Measurements from ENCODE around the gene IL20RA.
"Not testable (repeated sequence)": the region's sequence is repeated elsewhere in the genome, so short reads cannot be mapped to it uniquely, and the experiment has no call there.

IL20RA gene

DNA sequence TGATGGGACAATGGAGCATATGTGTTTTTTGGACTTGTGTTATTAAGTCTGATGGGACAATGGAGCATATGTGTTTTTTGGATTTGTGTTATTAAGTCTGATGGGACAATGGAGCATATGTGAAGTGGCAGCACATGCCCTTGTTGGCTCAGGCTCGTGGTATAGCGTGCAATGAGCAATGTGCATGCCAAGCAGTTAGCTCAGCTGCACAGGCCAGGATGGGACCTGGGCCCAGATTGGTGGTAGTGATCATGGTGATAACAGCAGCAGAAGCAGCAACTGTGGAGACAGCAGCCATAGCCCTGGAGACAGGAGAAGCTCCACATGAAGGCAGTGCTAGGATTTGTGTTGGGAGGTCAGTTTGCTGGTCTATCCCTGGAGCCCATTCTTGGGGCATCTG is 61.1 kb downstream of the IL20RA start:
- Mint-ChIP-seq H3K27me3 (peaks cover 42% of the 10 kb centered on the region), H3K27ac (no peak overlapping the region), H3K36me3 (ENCODE audit: low read depth) (no peaks in the 10 kb centered on the region), H3K4me1 (ENCODE audit: low read depth) (no peaks in the 10 kb centered on the region), H3K9me3 (no peaks in the 10 kb centered on the region), H3K4me3 (no peak overlapping the region)
- DNase-seq: no peak

- no peak overlapping the region for H3K4me3 Mint-ChIP-seq
Observed at GRCh38 chr6:136982928-136983327, 61.8 kb downstream of the IL20RA start.

DNA sequence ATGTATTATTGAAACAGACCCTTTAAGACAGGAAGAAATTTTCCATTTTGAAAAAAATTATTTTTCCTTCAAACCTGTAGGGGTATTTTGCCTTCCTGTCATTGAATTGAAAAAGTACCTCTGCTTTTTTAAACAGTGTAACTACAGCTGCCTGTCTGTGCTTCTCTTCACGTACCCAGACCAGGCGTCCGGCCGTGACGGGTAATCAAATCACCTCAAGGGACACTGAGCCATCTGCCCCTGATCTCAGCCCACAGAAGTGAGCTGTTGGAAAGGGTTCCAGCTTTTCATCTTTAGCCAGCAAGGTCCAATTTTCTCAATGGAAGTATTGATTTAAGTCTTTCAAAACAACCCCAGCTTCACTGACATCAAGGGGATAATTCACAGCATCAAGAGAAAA is 64.7 kb downstream of the IL20RA start:
- Mint-ChIP-seq H3K36me3 (ENCODE audit: low read depth) (no peaks in the 10 kb centered on the region), H3K9me3 (no peaks in the 10 kb centered on the region), H3K4me1 (ENCODE audit: low read depth) (no peaks in the 10 kb centered on the region), H3K4me3 (no peak overlapping the region), H3K27ac (no peak overlapping the region), H3K27me3 (peaks cover 19% of the 10 kb centered on the region)
- DNase-seq: no peak

More at GRCh38 chr6:136982928-136983327, 61.8 kb downstream of the IL20RA start:
- Mint-ChIP-seq H3K36me3 (ENCODE audit: low read depth) (no peaks in the 10 kb centered on the region), H3K27ac (no peak overlapping the region), H3K27me3 (peaks cover 34% of the 10 kb centered on the region), H3K4me1 (ENCODE audit: low read depth) (no peaks in the 10 kb centered on the region), H3K9me3 (no peaks in the 10 kb centered on the region)
- DNase-seq: no peak

DNA sequence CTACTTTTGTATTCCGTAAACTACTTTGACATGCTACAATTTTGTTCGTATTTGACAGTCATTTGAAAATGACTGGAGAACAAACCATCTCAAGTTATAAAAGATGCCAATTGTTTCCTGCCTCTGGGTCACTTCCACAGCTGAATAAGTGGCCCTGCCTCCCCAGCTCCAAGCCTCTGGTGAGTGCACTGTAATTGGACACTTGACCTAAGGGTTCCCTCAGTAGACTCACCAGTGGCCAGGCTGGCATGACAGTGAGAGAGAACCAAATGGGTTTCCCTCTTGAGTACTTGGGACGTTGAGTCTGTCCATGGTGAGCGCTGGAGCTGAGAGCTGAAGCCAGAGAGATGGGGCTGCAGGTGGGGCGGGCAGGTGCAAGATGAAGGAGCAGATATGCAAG is 65.6 kb downstream of the IL20RA start:
- no peak for DNase-seq
- no peak overlapping the region for H3K4me3 Mint-ChIP-seq
- H3K36me3 Mint-ChIP-seq (ENCODE audit: low read depth): no peaks in the 10 kb centered on the region
- no peaks in the 10 kb centered on the region for H3K4me1 Mint-ChIP-seq (ENCODE audit: low read depth)
- H3K27me3 Mint-ChIP-seq: peaks cover 19% of the 10 kb centered on the region
- H3K9me3 Mint-ChIP-seq: no peaks in the 10 kb centered on the region
- H3K27ac Mint-ChIP-seq: no peak overlapping the region

GRCh38 chr6:136977075-136977474 is 67.7 kb downstream of the IL20RA start:
- Mint-ChIP-seq H3K9me3 (no peaks in the 10 kb centered on the region), H3K27me3 (peaks cover 15% of the 10 kb centered on the region), H3K4me1 (ENCODE audit: low read depth) (no peaks in the 10 kb centered on the region), H3K4me3 (no peak overlapping the region), H3K27ac (no peak overlapping the region), H3K36me3 (ENCODE audit: low read depth) (no peaks in the 10 kb centered on the region)
- DNase-seq: no peak

- Mint-ChIP-seq H3K36me3 (ENCODE audit: low read depth) (no peaks in the 10 kb centered on the region), H3K4me3 (no peak overlapping the region), H3K27me3 (peaks cover 13% of the 10 kb centered on the region), H3K4me1 (ENCODE audit: low read depth) (no peaks in the 10 kb centered on the region), H3K27ac (no peak overlapping the region), H3K9me3 (no peaks in the 10 kb centered on the region)
- no peak for DNase-seq
Observed at GRCh38 chr6:136975089-136975715, 69.6 kb downstream of the IL20RA start.

DNA sequence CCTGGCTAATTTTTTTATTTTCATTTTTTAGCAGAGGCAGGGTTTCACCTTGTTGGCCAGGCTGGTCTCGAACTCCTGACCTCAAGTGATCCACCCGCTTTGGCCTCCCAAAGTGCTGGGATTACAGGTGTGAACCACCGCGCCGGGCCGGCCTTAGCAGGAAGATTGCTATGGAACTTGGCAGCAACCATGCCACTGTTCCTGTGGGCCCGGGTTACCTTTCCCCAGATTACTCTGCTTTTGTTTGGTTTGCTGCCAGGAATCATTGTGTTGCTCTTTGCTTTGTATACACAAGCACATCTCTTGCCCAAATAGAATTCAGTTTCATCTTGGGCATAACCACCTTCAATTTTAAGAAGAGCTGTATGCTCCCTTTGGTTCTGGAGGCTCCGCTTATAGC is 71.0 kb downstream of the IL20RA start:
- peaks cover 15% of the 10 kb centered on the region for H3K27me3 Mint-ChIP-seq
- H3K4me1 Mint-ChIP-seq (ENCODE audit: low read depth); DNase-seq: not testable (repeated sequence)

GRCh38 chr6:136971609-136972008 is 73.2 kb downstream of the IL20RA start:
- peaks cover 1% of the 10 kb centered on the region for H3K4me1 Mint-ChIP-seq (ENCODE audit: low read depth)
- H3K27ac Mint-ChIP-seq: no peak overlapping the region
- no peak for DNase-seq
- H3K9me3 Mint-ChIP-seq: no peaks in the 10 kb centered on the region
- peaks cover 30% of the 10 kb centered on the region for H3K27me3 Mint-ChIP-seq
- H3K36me3 Mint-ChIP-seq (ENCODE audit: low read depth): no peaks in the 10 kb centered on the region
- no peak overlapping the region for H3K4me3 Mint-ChIP-seq

More for the DNA sequence above, 71.0 kb downstream of the IL20RA start:
- not testable (repeated sequence) for H3K4me3 Mint-ChIP-seq; H3K9me3 Mint-ChIP-seq; H3K27ac Mint-ChIP-seq; H3K36me3 Mint-ChIP-seq (ENCODE audit: low read depth)

GRCh38 chr6:136969930-136970329 is 74.8 kb downstream of the IL20RA start:
- Mint-ChIP-seq H3K4me3 (no peak overlapping the region), H3K36me3 (ENCODE audit: low read depth) (no peaks in the 10 kb centered on the region), H3K27ac (no peak overlapping the region), H3K9me3 (no peaks in the 10 kb centered on the region), H3K4me1 (ENCODE audit: low read depth) (peaks cover 1% of the 10 kb centered on the region), H3K27me3 (peaks cover 34% of the 10 kb centered on the region)
- DNase-seq: no peak

DNA sequence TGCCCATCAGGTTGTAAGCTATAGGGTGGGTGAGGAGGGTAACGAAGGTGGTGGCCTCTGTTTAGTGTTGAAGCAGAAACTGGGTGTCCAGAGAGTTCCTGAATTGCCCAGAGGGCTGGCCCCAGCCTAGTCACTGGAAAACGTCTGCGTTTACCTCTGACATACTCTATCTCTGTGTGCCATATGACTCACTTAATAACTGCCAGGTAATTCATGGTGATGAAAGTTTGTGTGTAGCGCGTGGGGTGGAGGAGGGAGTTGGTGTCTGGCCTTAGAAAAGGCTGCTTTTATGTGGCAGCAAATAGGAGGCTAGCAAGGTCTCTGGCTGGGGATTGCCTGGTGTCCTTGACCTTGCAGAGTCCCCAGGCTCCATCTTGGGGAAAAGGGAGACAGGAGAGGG is 75.3 kb downstream of the IL20RA start:
- Mint-ChIP-seq H3K27me3 (peaks cover 36% of the 10 kb centered on the region), H3K4me3 (no peak overlapping the region), H3K4me1 (ENCODE audit: low read depth) (peaks cover 1% of the 10 kb centered on the region), H3K36me3 (ENCODE audit: low read depth) (no peaks in the 10 kb centered on the region), H3K27ac (no peak overlapping the region), H3K9me3 (no peaks in the 10 kb centered on the region)
- DNase-seq: no peak

GRCh38 chr6:136968837-136969236 is 75.9 kb downstream of the IL20RA start:
- Mint-ChIP-seq H3K9me3 (no peaks in the 10 kb centered on the region), H3K4me1 (ENCODE audit: low read depth) (peaks cover 1% of the 10 kb centered on the region), H3K27me3 (peaks cover 41% of the 10 kb centered on the region), H3K27ac (no peak overlapping the region), H3K36me3 (ENCODE audit: low read depth) (no peaks in the 10 kb centered on the region), H3K4me3 (no peak overlapping the region)
- DNase-seq: no peak

DNA sequence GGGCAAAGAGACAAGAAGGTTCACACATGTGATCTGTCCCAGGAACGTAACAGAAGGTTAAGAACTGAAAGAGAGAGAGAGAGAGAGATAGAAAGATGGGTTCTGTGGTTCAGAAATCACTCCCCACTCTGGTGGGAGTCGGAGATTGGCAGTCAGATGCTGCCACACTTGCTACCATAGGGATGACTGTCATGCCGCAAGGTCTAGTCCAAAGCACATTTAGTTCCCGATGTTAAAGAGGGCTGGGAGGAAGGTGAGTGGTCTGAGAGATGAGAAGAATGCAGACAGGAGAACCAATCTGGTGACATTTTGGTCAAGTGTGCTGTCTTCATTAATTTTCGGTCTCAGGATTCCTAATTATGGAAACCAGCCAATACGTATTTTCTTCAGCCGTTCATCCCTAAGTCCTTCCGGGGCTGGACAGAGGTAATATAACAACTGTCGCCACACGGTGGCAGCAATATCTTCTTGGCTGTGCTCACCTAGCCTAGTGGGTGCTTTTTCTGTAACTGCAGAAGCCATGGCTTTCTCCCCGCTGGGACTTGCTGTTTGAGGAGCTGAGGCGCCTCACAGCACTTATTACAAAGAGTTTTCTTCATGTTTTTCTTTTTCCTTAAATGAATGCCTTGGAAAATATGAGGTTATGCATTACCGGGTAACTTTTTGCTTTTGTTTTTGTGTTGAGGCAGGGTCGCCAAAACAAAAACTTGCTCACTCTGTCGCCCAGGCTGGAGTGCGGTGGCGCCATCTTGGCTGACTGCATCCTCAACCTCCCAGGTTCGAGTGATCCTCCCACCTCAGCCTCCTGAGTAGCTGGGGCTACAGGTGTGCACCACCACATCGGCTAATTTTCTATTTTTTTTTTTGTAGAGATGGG is 76.7 kb downstream of the IL20RA start:
- Mint-ChIP-seq H3K9me3 (no peaks in the 10 kb centered on the region), H3K4me1 (ENCODE audit: low read depth) (peaks cover 1% of the 10 kb centered on the region), H3K27ac (no peak overlapping the region), H3K4me3 (no peak overlapping the region), H3K36me3 (ENCODE audit: low read depth) (no peaks in the 10 kb centered on the region), H3K27me3 (peaks cover 41% of the 10 kb centered on the region)
- peak; percentile 66 for DNase-seq

GRCh38 chr6:136964398-136964797 is 80.4 kb downstream of the IL20RA start:
- H3K27me3 Mint-ChIP-seq: peaks cover 35% of the 10 kb centered on the region
- no peak overlapping the region for H3K4me3 Mint-ChIP-seq
- H3K9me3 Mint-ChIP-seq: no peaks in the 10 kb centered on the region

GRCh38 chr6:136963259-136963658 is 81.5 kb downstream of the IL20RA start:
- peaks cover under 1% of the 10 kb centered on the region for H3K4me1 Mint-ChIP-seq (ENCODE audit: low read depth)
- H3K27me3 Mint-ChIP-seq: peaks cover 32% of the 10 kb centered on the region
- no peak overlapping the region for H3K4me3 Mint-ChIP-seq
- H3K9me3 Mint-ChIP-seq: no peaks in the 10 kb centered on the region
- no peak overlapping the region for H3K27ac Mint-ChIP-seq
- no peaks in the 10 kb centered on the region for H3K36me3 Mint-ChIP-seq (ENCODE audit: low read depth)
- no peak for DNase-seq

More at GRCh38 chr6:136964398-136964797, 80.4 kb downstream of the IL20RA start:
- H3K27ac Mint-ChIP-seq: no peak overlapping the region
- H3K4me1 Mint-ChIP-seq (ENCODE audit: low read depth): peaks cover 1% of the 10 kb centered on the region
- no peak for DNase-seq
- H3K36me3 Mint-ChIP-seq (ENCODE audit: low read depth): no peaks in the 10 kb centered on the region

DNA sequence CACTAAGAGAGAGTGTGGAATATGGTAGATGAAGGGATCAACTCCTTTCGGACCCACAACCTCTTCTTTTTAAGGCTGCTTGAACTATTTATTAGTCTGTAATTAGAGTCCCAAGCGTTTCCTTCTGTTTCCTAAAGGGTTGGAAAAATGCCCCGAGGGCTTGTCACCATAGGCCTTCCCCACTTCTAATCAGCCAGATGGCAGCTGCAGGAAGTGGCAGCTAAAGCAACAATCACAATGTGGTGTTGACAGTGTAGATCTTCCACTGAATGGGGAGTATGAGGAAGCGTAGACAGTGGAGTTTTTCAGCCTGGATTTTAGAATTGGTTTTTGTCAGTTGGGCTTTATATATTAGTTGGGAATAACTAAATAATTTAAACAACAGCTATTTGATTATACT is 82.1 kb downstream of the IL20RA start:
- H3K9me3 Mint-ChIP-seq: no peaks in the 10 kb centered on the region
- peaks cover 31% of the 10 kb centered on the region for H3K27me3 Mint-ChIP-seq
- H3K4me3 Mint-ChIP-seq: no peak overlapping the region
- no peak overlapping the region for H3K27ac Mint-ChIP-seq
- no peaks in the 10 kb centered on the region for H3K36me3 Mint-ChIP-seq (ENCODE audit: low read depth)
- no peaks in the 10 kb centered on the region for H3K4me1 Mint-ChIP-seq (ENCODE audit: low read depth)
- no peak for DNase-seq
